ENCODE measurements around the gene ACTG1. TPM values are rescaled to one million over a fixed set of nuclear protein-coding genes. Genes with fewer than 3 reads are reported as not detected.
A peak's percentile ranks its signal among the peaks of the same experiment; 100 is the strongest.

Gene ACTG1
- total RNA-seq, result 100 to 1,000 TPM; 298 to 959 (median 345) TPM
- 1,000 to 10,000 TPM in 1 of 2 donors, 100 to 1,000 TPM in 1; 290 to 1,180 TPM for polyA plus RNA-seq
- long read RNA-seq, donor 1, transcript ACTG1-214 (7 exons, 1,720 nt), result minor isoform, 5 of 311 reads
- long read RNA-seq, donor 1, transcript ACTG1-207 (3 exons, 1,678 nt), result minor isoform, 17 of 311 reads
- long read RNA-seq, donor 1, transcript ACTG1-206 (6 exons, 1,919 nt), result major isoform, 214 of 311 reads
- long read RNA-seq, donor 1, transcript ACTG1-205 (7 exons, 1,168 nt), result minor isoform, 19 of 311 reads
- long read RNA-seq, donor 1, partial matches to known transcripts, result 22 of 311 reads
- long read RNA-seq, donor 1, other reads (novel, unspliced or antisense), result 29 of 311 reads
- long read RNA-seq, donor 2, transcript ACTG1-205 (7 exons, 1,168 nt), result minor isoform, 31 of 374 reads
- long read RNA-seq, donor 2, transcript ACTG1-207 (3 exons, 1,678 nt), result minor isoform, 24 of 374 reads
- long read RNA-seq, donor 2, transcript ACTG1-214 (7 exons, 1,720 nt), result minor isoform, 5 of 374 reads
- long read RNA-seq, donor 2, transcript ACTG1-206 (6 exons, 1,919 nt), result major isoform, 248 of 374 reads
- long read RNA-seq, donor 2, partial matches to known transcripts, result 17 of 374 reads
- long read RNA-seq, donor 2, other reads (novel, unspliced or antisense), result 39 of 374 reads
- long read RNA-seq, donor 3, transcript ACTG1-210 (5 exons, 2,256 nt), result minor isoform, 33 of 1,435 reads
- long read RNA-seq, donor 3, transcript ACTG1-205 (7 exons, 1,168 nt), result minor isoform, 35 of 1,435 reads
- long read RNA-seq, donor 3, transcript ACTG1-206 (6 exons, 1,919 nt), result major isoform, 1,162 of 1,435 reads
- long read RNA-seq, donor 3, transcript ACTG1-214 (7 exons, 1,720 nt), result minor isoform, 73 of 1,435 reads
- long read RNA-seq, donor 3, partial matches to known transcripts, result 18 of 1,435 reads
- long read RNA-seq, donor 3, other reads (novel, unspliced or antisense), result 69 of 1,435 reads

DNA sequence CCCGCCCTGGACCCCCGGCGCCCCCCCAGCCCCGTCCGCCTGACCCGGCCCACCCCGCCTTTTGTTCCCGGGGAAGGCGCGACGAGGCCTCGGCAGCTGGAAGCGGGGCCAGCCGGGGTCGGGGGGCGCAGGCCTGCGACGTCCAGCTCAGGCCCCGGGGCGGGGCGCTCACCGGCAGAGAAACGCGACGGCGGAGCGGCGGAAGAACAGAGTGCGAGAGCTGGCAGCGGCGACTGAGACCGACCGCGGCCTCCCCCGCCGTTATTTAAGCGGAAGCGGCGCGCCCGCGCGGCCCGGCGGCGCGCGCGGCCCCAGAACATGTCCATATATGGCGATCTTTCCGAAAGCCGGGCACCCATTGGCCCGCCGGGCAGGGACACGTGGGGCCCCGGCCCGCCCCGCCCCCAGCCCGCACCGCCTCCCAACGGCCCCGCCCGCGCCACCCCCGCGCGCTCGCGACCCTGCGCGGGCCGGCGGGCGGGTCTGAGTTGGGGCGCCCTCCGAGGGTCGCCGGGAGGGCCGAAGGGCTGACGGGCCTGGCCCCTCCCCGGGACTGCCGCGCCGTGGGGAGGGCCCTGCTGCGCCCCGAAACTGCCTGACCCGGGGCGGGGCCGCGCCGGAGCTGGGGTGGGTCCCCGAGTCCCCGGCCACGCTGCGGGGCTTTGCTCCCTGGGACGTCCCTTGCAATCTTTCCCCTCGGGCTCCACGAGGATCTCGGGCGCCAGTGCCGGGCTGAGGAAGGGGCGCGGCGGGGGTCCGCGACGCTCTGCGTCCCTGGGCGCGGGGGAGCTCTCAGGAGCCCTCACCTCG lies at the start of gene ACTG1:
TSS of gene ACTG1 (minus strand) at position 238 of the 810 bp plus-strand sequence. CDS start 445 bp downstream, outside the sequence.
- no peaks in the 10 kb centered on the region for H3K27me3 ChIP-seq
- H3K36me3 ChIP-seq, result peaks cover 8 to 47% (median 34%) of the 10 kb centered on the region in 9 donors
- H3K4me1 ChIP-seq, result peaks cover 14 to 66% (median 49%) of the 10 kb centered on the region in 9 donors
- ATAC-seq, result peak; percentile 52 to 80 (median 69)
- TF ChIP-seq, protein P1, sequence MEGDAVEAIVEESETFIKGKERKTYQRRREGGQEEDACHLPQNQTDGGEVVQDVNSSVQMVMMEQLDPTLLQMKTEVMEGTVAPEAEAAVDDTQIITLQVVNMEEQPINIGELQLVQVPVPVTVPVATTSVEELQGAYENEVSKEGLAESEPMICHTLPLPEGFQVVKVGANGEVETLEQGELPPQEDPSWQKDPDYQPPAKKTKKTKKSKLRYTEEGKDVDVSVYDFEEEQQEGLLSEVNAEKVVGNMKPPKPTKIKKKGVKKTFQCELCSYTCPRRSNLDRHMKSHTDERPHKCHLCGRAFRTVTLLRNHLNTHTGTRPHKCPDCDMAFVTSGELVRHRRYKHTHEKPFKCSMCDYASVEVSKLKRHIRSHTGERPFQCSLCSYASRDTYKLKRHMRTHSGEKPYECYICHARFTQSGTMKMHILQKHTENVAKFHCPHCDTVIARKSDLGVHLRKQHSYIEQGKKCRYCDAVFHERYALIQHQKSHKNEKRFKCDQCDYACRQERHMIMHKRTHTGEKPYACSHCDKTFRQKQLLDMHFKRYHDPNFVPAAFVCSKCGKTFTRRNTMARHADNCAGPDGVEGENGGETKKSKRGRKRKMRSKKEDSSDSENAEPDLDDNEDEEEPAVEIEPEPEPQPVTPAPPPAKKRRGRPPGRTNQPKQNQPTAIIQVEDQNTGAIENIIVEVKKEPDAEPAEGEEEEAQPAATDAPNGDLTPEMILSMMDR (IDR thresholded peaks at IDR 0.05), result no peak
- intact Hi-C loops (cut with DNase I), result loop anchor here in 1 of 10 donors (2.0 kb wide), 1 partner anchor 118 kb away; the partner anchor contains the start of gene BAHCC1
- H3K27ac ChIP-seq, result peak within 1 kb of the TSS; percentile 98 to 100 (median 100)
- peak within 1 kb of the TSS; percentile 73 to 99 (median 94) for H3K4me3 ChIP-seq
- H3K9me3 ChIP-seq, result peaks cover 0 to 4% (median 0%) of the 10 kb centered on the region in 11 donors
- WGBS, 2 donors, result 0% methylated on average over 41 to 111 of the region's 111 CpGs
- peak; percentile 93 for DNase-seq

DNA sequence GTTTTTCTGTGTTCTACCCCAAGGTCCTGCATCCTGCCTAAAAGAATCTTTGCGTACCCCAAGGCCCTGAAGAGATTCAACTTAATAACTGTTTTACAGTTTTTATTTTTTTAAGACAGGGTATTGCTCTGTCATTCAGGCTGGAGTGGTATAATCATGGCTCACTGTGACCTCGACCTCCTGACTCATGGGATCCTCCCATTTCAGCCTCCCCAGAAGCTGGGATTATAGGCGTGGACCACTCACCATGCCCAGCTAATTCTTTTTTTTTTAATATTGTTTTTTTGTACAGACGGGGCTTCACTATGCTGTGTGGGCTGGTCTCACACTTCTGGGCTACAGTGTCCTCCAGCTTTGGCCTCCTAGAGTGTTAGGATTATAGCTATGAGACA lies 48.9 kb upstream of the ACTG1 start:
- peaks cover 16 to 71% (median 39%) of the 10 kb centered on the region in 9 donors for H3K4me1 ChIP-seq
- peaks cover 0 to 100% (median 58%) of the 10 kb centered on the region in 9 donors for H3K36me3 ChIP-seq
- no peaks in the 10 kb centered on the region for H3K9me3 ChIP-seq
- intact Hi-C loops (cut with DNase I), result loop anchor here in 1 of 10 donors (5.0 kb wide), 1 partner anchor 41 kb away; no protein-coding TSS in a partner anchor
- H3K27ac ChIP-seq, result peak overlapping the region in 4 of 10 donors; percentile 6 to 71 (median 10)
- ATAC-seq (no peak), DNase-seq (no peak)
- 86% methylated on average over 4 of the region's 4 CpGs for WGBS, 2 donors
- TF ChIP-seq, protein P1 (IDR thresholded peaks at IDR 0.05), result no peak
- no peak overlapping the region for H3K4me3 ChIP-seq
- no peaks in the 10 kb centered on the region for H3K27me3 ChIP-seq

DNA sequence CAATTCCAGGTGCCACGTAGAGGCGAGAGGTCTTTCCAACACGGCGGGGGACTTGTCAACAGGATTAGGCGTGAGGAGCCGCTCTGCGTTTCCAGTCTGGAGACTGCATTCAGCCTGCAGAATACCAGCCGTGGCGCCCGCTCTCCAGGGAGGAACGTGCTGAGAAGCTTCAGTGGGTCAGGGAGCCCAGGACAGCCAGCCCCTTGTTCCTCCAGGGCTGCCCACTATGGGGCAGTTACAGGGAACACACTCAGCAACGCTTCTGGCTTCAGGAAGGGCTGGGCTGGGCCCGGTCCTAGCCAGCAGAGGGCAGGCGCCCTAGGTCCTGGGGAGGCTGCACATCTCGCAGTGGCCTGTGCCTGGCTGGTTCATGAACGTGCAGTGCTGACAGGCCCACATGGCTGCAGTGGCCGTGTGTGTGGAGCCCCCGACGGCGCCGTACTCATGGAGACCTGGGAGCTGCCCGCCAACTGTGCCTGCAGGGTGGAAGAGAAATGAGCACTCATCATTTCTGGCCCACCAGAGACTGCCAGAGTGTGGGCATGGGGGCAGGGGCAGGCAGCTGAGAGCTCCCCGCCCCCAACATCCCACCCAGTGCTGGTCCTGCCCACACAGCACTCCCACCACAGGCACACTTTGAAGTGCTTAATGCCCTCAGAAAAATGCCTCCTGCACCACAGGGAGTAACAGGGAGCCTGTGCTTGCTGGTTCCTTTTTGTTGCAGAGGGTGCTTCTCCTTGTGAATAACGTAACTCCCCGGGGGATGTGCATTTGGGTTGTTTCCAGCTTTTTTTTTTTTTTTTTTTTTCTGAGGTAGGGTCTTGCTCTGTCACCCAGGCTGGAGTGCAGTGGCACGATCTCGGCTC lies 46.6 kb upstream of the ACTG1 start:
- TF ChIP-seq, protein P1 (IDR thresholded peaks at IDR 0.05), result peak in 7 of 9 donors; percentile 27 to 55 (median 37)
- ATAC-seq, result peak; percentile 41 to 76 (median 68)
- Histone ChIP-seq H3K4me3 (no peak overlapping the region), H3K36me3 (peaks cover 0 to 84% (median 43%) of the 10 kb centered on the region in 9 donors), H3K9me3 (no peaks in the 10 kb centered on the region), H3K27ac (peak overlapping the region in 3 of 10 donors; percentile 15 to 76 (median 34)), H3K27me3 (no peaks in the 10 kb centered on the region), H3K4me1 (peaks cover 11 to 62% (median 37%) of the 10 kb centered on the region in 9 donors)
- intact Hi-C loops (cut with DNase I), result loop anchor here in 1 of 10 donors (2.0 kb wide), 1 partner anchor 42 kb away; no protein-coding TSS in a partner anchor
- WGBS, 2 donors, result 58 to 63% methylated on average over 27 of the region's 27 CpGs
- peak in 1 of 2 donors; percentile 47 for DNase-seq

Measured in heart right ventricle (tissue), 16 donors.